GM12872 (cell line): ENCODE results near the gene CNKSR1.

Experiments
- TF ChIP-seq, protein P1 (sequence below): IDR thresholded peaks from 3 replicates; pipeline ENCODE4 v1.5.1; 2011; ENCODE audit warnings: low read depth, mild to moderate bottlenecking, low read length, moderate library complexity; ENCODE audit not compliant: insufficient read depth

Gene CNKSR1

DNA sequence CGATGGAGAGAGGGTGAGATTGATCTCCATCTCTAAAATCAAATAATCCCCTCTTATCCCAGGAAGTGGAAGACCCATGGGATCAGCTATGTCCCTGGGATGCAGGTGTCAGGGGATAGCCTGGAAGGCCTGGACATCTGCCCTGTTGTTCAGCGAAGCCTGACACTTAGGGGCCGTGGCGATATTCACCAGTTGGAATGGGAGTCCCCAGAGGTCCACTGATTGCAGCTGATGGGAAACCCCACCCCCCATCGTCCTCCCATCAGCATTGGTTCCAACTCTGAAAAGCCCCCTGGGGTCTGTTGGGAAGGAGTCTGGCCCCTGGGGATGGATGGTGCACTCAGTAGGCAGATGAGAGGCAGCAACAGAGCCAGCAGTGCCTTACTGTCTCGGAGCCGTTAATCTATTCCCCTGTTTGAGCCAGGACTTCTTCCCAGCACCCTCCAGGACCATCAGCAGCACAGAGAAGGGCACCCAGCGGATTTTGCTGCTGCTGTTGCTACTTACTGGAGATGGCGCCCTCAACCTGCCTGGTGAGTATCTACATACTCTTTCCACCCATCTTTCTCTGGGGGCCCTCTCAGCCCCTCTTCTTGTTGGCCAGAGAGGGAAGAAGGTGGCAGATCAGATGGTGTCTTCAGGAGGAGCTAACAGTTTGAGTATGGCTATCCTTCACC lies 26.5 kb downstream of the CNKSR1 start:
- TF ChIP-seq, protein P1, sequence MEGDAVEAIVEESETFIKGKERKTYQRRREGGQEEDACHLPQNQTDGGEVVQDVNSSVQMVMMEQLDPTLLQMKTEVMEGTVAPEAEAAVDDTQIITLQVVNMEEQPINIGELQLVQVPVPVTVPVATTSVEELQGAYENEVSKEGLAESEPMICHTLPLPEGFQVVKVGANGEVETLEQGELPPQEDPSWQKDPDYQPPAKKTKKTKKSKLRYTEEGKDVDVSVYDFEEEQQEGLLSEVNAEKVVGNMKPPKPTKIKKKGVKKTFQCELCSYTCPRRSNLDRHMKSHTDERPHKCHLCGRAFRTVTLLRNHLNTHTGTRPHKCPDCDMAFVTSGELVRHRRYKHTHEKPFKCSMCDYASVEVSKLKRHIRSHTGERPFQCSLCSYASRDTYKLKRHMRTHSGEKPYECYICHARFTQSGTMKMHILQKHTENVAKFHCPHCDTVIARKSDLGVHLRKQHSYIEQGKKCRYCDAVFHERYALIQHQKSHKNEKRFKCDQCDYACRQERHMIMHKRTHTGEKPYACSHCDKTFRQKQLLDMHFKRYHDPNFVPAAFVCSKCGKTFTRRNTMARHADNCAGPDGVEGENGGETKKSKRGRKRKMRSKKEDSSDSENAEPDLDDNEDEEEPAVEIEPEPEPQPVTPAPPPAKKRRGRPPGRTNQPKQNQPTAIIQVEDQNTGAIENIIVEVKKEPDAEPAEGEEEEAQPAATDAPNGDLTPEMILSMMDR, result 0 out of 3 replicates have a peak, but pooled peaks have one; percentile 3

DNA sequence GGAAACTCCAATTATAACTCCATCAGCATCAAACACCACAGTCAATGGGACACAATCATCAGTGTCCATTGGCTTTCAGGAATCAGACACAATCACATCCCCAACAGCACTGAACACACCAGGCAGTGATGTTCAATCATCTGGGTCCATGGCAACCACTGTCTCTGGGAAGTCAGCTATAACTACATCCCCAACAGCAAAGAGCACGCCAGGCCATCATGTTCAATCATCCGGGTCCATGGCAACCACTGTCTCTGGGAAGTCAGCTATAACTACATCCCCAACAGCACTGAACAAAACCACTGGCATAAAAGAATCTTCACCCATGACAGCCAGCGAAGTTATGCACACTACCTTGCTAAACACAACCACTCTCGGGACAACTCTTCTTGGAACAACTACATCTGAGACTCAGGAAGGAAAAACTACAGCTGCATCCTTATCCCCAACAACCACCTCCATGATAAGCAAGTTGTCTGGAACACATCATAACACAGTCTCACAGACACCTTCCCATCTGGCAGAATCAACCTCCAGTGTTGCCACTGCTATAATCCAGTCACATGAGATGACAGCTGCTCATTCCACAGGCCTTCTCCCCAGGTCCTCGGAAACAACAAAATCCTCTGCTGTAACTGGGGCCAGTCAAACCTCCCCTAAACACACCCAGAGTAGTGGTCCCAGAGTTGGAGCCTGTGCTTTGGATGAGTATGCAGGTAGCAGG lies 33.0 kb downstream of the CNKSR1 start:
- TF ChIP-seq, protein P1, result no peak

DNA sequence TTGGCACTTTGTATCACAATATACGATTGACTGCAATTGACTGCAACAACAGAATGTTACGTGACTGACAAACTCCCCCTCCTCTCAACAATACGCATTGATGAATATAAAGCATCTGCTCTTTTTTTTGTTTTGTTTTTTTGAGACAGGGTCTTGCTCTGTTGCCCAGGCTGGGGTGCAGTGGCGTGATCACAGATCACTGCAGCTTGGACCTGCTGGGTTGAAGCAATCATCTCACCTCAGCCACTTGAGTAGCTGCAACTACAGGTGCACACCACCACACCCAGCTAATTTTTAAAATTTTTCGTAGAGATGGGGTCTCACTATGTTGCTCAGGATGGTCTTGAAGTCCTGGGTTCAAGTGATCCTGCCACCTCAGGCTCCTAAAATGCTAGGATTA lies 35.4 kb downstream of the CNKSR1 start:
- TF ChIP-seq, protein P1, result no peak

GRCh38 chr1:26213335-26213905 lies 36.1 kb downstream of the CNKSR1 start:
- TF ChIP-seq, protein P1, result no peak

- TF ChIP-seq, protein P1, result no peak
These were observed 38.0 kb downstream of the CNKSR1 start for GRCh38 chr1:26215246-26215645.

DNA sequence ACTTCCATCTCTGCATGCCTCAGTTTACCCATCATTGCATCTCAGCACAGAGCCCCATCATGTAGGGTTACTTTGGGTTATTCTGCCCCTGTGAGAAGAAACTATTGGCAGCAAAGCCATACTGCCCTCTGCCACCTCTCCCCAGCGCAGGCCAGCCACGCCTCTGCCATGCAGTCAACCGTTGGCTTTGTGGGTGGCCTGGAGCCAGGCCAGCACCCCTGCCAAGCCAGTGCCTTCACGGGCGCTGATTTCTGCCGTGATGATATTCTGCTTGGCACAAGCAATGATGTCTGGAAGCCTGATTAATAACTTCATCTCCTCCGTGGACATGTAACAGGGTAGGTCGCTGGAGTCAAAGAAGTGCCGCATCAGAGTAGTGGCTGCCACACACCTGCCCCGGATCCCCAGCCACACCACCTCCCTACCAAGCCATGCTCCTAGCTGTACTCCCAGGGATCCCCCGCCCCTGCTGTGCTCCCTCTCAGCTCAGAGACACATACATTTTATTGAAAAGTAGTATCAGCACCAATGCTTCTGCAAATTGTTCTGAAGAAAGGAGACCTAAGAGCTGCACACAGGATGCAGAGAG lies 41.7 kb downstream of the CNKSR1 start:
- TF ChIP-seq, protein P1, result no peak
